ENCODE data around the gene RPTOR.

RPTOR gene

DNA sequence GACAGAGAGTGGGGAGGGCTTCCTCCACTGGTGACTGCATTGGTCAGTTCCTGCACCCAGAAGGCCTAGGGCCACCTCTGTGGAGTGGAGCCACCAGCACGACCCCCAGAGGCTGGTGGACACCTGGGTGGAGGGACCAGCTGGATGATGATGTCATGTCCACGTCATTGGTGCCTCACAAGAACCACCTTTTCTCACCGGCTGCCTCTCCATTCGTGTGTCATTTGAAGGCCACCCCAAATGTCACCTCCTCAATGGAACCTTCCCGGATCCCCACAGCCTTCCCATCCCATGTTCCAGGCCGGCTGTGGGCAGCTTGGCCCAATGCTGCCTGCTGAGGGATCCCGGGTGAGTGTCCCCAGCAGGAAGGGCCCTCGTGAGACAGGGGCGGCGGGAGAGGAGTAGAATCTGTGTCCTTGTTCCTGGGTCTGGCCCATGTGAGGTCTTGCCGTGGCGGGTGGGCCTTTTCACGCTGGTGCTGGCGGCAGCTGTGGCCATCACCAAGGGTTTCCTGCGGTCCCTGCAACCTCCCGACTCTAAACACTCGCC, 437.9 kb downstream of the RPTOR start:
- TF ChIP-seq, protein P1, sequence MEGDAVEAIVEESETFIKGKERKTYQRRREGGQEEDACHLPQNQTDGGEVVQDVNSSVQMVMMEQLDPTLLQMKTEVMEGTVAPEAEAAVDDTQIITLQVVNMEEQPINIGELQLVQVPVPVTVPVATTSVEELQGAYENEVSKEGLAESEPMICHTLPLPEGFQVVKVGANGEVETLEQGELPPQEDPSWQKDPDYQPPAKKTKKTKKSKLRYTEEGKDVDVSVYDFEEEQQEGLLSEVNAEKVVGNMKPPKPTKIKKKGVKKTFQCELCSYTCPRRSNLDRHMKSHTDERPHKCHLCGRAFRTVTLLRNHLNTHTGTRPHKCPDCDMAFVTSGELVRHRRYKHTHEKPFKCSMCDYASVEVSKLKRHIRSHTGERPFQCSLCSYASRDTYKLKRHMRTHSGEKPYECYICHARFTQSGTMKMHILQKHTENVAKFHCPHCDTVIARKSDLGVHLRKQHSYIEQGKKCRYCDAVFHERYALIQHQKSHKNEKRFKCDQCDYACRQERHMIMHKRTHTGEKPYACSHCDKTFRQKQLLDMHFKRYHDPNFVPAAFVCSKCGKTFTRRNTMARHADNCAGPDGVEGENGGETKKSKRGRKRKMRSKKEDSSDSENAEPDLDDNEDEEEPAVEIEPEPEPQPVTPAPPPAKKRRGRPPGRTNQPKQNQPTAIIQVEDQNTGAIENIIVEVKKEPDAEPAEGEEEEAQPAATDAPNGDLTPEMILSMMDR (IDR thresholded peaks at IDR 0.05; ENCODE audit: control insufficient read depth, extremely low read depth, insufficient read depth): no peak
- no peak for DNase-seq (ENCODE audit: low read depth)

DNA sequence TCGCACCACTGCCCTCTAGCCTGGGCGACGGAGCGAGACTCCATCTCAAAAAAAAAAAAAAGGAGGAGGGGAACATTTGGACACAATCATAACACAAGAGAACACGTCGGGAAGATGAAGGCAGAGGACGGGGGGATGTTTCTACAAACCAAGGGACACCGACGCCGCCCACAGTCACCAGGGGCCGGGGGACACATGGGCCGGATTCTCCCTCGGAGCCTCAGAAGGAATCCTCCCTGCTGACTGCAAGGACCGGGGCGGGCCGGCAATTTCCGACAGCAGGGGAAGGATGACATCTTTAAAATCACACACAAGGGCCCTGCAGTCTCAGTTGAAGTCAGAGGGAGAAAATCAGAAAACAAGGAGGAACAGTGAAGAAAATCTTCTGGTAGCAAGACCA, 438.9 kb downstream of the RPTOR start:
- TF ChIP-seq, protein P1 (IDR thresholded peaks at IDR 0.05; ENCODE audit: control insufficient read depth, extremely low read depth, insufficient read depth): no peak
- no peak for DNase-seq (ENCODE audit: low read depth)
- no peak overlapping the region for H3K4me3 ChIP-seq (ENCODE audit: low read depth, low read length)

More for the DNA sequence above, 437.9 kb downstream of the RPTOR start:
- H3K4me3 ChIP-seq (ENCODE audit: low read depth, low read length): no peak overlapping the region

DNA sequence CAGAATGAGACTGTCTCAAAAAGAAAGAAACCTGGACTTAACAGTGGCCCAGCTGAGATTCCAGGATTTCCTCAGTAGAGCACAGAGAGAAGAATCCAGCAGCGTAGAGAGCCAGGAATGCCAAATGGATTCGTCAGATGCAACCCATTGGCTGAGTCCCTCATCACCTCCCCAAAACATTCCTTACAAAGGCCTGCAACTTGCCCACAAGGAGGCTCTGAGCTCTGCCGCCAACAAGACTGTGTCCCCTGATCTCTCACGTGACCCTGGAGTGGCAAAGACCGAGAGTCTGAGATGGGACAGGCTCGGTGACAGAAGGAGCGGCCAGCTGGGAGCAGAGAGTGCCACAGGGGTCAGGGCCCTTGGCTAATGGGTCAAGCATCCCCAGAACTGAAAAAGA, 440.1 kb downstream of the RPTOR start:
- DNase-seq (ENCODE audit: low read depth): no peak
- H3K4me3 ChIP-seq (ENCODE audit: low read depth, low read length): no peak overlapping the region
- TF ChIP-seq, protein P1 (IDR thresholded peaks at IDR 0.05; ENCODE audit: control insufficient read depth, extremely low read depth, insufficient read depth): no peak

DNA sequence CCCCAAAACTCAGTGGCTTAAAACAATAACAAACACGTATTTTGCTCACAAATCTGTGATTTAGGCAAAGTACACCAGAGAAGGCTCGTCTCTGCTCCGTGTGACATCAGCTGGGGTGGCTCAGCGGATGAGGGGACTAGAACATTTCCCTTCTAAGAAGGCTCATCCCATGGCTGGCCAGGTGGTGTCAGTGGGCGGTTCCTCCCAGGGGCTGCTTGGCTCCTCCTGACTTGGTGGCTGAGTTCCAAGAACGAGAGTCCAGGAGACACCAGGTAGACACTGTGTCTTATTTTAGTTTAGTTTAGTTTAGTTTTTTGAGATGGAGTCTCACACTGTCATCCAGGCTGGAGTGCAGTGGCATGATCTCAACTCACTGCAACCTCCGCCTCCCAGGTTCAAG, 441.4 kb downstream of the RPTOR start:
- no peak overlapping the region for H3K4me3 ChIP-seq (ENCODE audit: low read depth, low read length)
- TF ChIP-seq, protein P1 (IDR thresholded peaks at IDR 0.05; ENCODE audit: control insufficient read depth, extremely low read depth, insufficient read depth): no peak
- no peak for DNase-seq (ENCODE audit: low read depth)

DNA sequence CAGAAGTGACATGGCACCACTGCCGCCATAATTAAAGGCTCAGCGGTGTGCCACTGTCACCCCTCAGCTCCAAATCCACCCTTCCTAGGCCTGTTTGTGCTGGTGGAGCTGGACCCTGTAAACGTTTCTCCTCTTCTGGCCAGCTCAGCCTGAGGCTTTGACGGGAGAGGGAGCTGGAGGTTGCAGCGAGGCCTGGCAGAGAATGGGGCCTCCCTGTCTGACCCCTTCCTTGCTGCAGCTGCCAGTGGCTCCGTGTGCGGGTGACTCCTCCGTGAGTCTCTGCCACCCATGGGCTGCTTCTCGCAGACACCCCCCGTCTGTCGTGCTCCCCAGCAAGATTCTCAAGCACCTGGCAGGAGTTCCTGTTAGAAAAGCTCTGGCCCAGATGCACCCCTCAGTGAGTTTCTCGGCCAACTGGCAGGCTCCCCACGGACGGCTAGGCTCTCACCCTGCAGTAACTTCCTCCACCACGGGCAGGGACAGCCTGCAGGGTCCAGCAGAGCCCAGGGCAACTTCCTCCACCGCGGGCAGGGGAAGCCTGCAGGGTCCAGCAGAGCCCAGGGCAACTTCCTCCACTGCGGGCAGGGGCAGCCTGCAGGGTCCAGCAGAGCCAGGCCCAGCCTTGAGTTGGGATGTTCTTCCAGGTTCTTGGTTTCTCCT, 442.3 kb downstream of the RPTOR start:
- H3K4me3 ChIP-seq (ENCODE audit: low read depth, low read length): no peak overlapping the region
- DNase-seq (ENCODE audit: low read depth): no peak
- TF ChIP-seq, protein P1 (IDR thresholded peaks at IDR 0.05; ENCODE audit: control insufficient read depth, extremely low read depth, insufficient read depth): no peak

DNA sequence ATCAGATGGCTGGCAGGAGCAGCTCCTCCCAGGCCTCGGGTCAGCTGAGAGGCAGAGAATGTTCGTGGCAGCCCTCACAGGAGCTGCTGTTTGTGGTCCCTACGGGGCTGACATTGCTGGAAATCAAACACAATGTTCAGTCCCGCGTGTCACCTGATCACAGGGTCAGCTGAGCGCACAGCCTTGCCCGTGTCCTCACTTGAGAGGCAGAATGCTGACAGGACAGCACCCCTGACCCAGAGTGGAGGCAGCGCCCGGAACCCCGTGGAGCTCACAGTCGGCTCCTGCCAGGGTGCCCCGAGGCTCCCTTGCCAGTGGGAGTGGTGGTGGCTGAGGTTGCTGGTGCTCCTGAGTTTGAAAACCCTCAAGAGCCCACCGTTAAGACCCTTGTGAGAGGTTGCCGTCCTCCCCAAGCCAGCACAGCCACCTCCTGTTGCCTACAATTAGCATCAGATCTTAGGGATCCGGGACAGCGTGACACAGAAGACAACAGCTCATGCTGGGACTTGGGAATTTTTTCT, 443.4 kb downstream of the RPTOR start:
- no peak overlapping the region for H3K4me3 ChIP-seq (ENCODE audit: low read depth, low read length)
- TF ChIP-seq, protein P1 (IDR thresholded peaks at IDR 0.05; ENCODE audit: control insufficient read depth, extremely low read depth, insufficient read depth): no peak
- no peak for DNase-seq (ENCODE audit: low read depth)

DNA sequence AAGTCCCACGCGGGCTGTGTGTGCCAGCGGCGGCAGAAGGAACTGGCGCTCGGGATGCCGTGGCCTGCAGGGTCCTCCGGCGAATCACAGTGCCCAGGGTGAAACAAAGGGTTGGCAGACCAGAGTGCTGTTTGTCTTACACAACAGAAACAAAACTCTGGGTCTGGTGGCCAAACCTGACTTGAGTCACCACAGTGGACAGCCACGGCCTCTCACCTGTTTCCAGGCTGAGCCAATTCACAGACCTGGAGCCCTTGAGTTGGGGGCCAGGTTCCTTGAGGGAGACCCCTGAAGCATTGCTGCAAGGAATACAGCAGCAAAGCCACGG, 444.9 kb downstream of the RPTOR start:
- no peak overlapping the region for H3K4me3 ChIP-seq (ENCODE audit: low read depth, low read length)

More for the DNA sequence above, 444.9 kb downstream of the RPTOR start:
- TF ChIP-seq, protein P1 (IDR thresholded peaks at IDR 0.05; ENCODE audit: control insufficient read depth, extremely low read depth, insufficient read depth): no peak
- DNase-seq (ENCODE audit: low read depth): no peak

Measured in LNCaP clone FGC (cell line).